GM12891 (cell line): ENCODE results near the gene SULT1C3.

Experiments
- DNase-seq: peaks from one replicate; pipeline ENCODE4 v3.0.0; 2011; ENCODE audit warnings: low spot score; ENCODE audit not compliant: insufficient read length
- FAIRE-seq: peaks from 2 replicates; lab custom pipeline; 2011; peaks lifted over from hg19 to GRCh38; lab: Jason Lieb, UNC
- PAX5 ChIP-seq: IDR thresholded peaks from 2 replicates; pipeline ENCODE4 v1.6.1; 2011; ENCODE audit warnings: low read length, moderate library complexity, mild to moderate bottlenecking; ENCODE audit not compliant: insufficient read depth, severe bottlenecking
- POLR2A ChIP-seq: IDR thresholded peaks from 2 replicates; pipeline ENCODE4 v1.6.1; 2011; ENCODE audit warnings: low read depth, low read length, control low read depth
- POLR2AphosphoS5 ChIP-seq: IDR thresholded peaks from 2 replicates; pipeline ENCODE4 v1.6.1; 2011; ENCODE audit warnings: low read depth, low read length, control low read depth
- POU2F2 ChIP-seq: IDR thresholded peaks from 2 replicates; pipeline ENCODE4 v1.6.1; 2011; ENCODE audit warnings: low read depth, mild to moderate bottlenecking, control low read depth, low read length, moderate library complexity
- SPI1 ChIP-seq: IDR thresholded peaks from 2 replicates; pipeline ENCODE4 v1.6.1; 2011; ENCODE audit warnings: low read depth, low read length, control low read depth
- TAF1 ChIP-seq: IDR thresholded peaks from 2 replicates; pipeline ENCODE4 v1.6.1; 2011; ENCODE audit warnings: low read depth, low read length, control low read depth

SULT1C3 gene

DNA sequence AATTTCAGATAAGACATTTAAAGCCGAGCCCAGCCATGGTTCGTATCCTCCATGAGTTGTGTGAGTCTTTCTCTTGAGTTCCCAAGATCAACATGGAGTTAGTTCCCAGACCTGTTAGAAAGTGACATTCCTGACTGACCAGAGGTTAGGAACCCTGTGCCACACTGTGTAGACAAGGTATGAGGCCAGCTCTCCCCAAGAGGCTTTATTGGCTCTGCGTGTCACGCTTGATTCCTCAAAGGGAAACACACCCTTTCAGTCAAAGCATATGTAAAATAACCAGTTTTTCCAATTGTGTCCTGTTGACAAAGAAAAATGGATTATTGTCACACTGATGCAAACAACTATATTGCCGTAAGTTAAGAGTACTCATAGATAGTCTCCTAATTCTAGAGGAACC is 1.2 kb downstream of the SULT1C3 start:
- TF ChIP-seq POLR2A = no peak
- no peak for TF ChIP-seq POU2F2
- no peak for TF ChIP-seq PAX5
- no peak for TF ChIP-seq TAF1
- no peak for TF ChIP-seq POLR2AphosphoS5
- TF ChIP-seq SPI1 = no peak
- FAIRE-seq = no peak
- no peak for DNase-seq

DNA sequence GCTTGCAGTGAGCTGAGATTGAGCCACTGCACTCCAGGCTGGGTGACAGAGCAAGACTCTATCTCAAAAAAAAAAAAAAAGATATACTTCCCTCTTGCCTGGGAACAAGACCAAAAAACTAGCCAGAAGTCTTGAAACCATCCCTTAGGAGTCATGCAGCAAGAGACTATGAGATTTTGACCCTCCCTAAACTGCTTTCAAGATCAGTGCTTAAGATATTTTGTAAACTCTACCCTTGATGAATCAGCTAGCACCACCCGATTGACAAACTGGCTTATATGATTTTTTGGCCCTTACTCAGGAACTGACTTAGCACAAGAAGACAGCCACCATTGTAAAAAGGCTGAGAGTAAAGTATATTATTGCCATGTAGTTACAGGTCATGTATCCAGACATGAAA is 3.8 kb downstream of the SULT1C3 start:
- no peak for DNase-seq
- TF ChIP-seq PAX5 (no peak), POLR2A (no peak), POU2F2 (no peak), POLR2AphosphoS5 (no peak), SPI1 (no peak), TAF1 (no peak)
- FAIRE-seq = no peak

DNA sequence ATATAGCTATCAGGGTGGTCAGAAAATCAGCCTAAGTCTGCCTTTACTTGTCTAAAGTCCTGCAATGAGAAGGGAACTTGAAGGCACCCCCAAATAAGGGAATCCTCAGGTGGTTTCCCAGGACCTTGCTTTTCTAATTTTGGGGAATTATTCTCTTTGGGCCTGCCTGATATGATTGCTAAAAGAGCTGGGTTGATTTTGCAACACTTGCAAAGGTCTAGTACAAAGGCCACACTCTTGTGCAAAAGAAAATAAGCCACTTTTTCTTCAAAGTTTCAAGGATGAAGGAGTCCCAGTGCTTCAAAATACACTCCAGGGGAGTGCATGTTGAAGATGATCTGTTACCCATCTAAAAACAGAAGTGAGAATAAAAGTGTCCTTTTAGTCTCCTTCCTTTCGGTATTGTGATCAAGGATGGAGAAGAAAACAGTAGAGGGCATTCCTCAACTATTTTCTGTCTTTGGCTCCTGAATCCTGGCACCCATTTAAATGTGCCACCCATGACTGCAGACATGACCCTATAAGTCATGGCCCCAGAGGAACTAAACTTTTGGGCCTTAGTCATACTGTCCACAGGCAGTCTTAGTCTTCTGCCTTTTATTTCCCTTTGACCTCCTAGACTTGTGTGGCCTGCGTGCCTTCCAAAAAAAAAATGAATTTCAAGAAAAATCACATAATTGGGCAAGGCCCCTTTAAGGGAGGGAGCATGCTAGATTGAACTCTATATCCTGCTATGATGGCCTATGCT is 5.1 kb downstream of the SULT1C3 start:
- DNase-seq = no peak
- FAIRE-seq = no peak
- TF ChIP-seq PAX5 = no peak
- TF ChIP-seq POLR2A = no peak
- no peak for TF ChIP-seq SPI1
- no peak for TF ChIP-seq POLR2AphosphoS5
- TF ChIP-seq POU2F2 = no peak
- TF ChIP-seq TAF1 = no peak

DNA sequence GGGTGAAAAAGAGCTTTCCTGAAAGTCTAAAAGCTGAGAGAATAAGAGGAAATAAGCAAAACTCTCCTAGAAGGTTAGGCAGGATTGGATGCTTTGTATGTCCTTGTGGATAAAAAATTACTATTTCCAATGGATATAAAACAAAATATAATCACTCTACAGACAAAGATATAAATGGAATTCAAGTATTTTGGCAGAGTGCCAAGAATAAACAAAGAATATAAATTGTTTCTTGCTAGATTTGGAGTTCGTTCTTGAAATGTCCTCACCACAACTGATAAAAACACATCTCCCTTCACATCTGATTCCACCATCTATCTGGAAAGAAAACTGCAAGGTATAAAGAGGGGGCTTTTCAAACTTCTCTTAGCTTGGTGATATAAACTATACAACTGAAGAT is 13.3 kb downstream of the SULT1C3 start:
- no peak for TF ChIP-seq POLR2A
- TF ChIP-seq POLR2AphosphoS5 = no peak
- TF ChIP-seq SPI1 = no peak
- no peak for TF ChIP-seq TAF1
- TF ChIP-seq POU2F2 = no peak
- TF ChIP-seq PAX5 = no peak
- FAIRE-seq = no peak

DNA sequence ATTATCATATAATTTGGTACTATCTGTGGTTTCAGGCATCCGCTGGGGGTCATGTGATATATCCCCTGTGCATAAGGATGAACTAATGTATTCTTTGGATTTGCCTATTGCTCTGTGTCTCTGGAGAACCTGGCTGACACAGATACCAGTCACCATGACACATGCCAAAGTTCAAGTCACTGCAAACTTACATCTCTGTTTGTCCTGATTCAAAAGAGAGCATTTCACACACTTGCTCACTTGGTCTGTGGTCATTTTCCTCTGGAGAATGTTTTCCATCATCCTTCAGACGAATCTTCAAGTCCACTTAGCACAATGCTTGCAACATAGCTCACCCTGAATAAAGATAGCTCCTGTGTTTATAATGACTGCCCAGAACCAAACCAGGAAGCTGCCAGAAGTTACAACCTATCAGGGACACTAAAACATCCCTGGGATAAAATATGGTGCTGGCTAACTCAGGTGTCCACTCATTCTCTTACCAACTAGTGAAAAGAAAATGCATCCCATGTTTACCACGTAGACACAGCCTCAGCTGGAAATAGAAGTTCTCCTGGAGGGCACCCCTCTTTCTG is 18.1 kb downstream of the SULT1C3 start:
- FAIRE-seq = no peak
- no peak for DNase-seq
- no peak for TF ChIP-seq POLR2A
- TF ChIP-seq SPI1 = no peak

More for the DNA sequence above, 13.3 kb downstream of the SULT1C3 start:
- DNase-seq = no peak

DNA sequence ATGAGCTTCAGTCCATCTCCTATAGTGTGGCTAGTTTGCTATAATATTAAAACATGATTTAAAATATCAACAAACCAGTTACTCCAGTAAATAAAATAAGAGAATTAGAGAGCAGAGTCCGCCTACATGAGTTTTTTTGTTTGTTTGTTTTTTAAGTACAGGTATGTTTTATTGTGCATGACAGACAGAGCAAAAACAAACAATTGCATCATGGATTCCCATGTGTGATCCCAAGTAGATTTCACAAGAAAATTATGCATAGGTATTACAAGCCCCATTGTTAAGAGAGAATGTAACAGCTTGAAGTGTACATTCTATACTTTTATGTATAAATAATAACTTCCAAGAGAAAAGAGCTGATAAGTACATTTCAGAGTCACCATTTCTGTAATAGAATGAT is 21.0 kb downstream of the SULT1C3 start:
- TF ChIP-seq POLR2A (no peak), TAF1 (no peak), PAX5 (no peak), POU2F2 (no peak), SPI1 (no peak), POLR2AphosphoS5 (no peak)
- DNase-seq (no peak), FAIRE-seq (no peak)

DNA sequence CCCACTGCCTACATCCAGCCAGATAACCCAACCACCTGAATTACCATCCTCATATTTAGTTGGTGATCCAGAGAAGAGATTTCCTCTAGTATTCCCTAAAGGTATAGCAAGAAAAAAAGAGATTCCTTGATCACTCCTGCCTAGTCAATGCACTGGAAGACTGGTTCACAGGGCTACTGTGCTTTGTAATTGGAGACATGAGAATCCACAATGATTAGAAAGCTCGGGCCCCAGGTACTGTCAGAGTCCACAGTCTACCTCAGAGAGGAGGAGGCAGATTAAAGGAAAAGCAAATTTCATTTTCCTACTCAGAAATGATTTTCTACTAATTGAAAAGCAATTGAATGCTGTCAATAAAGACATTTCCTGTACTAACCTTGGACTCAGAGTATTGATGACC is 22.3 kb downstream of the SULT1C3 start:
- TF ChIP-seq TAF1 (no peak), PAX5 (no peak), POLR2A (no peak), POLR2AphosphoS5 (no peak), POU2F2 (no peak), SPI1 (no peak)
- FAIRE-seq = no peak
- DNase-seq = no peak

DNA sequence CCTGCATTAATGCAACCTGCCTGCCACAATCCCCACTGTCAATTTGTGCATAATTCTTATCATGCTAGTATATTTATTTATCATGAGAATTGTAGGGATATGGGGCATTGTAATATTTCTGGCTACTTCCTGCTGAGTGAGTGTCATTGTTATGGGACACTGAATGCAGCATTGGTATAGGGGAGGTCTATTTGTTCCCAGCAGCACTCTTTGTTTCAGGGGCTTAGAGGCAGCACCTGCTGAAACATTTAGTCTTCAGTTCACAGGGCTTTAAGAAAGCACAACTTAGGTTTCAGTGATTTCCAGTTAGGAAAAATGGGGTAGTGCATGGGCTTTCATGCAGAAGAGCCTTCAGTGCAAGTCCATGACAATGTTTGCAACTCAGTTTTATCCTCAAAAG is 23.6 kb downstream of the SULT1C3 start:
- TF ChIP-seq POU2F2 (no peak), SPI1 (no peak), PAX5 (no peak), POLR2A (no peak), TAF1 (no peak), POLR2AphosphoS5 (no peak)
- FAIRE-seq (no peak), DNase-seq (no peak)

DNA sequence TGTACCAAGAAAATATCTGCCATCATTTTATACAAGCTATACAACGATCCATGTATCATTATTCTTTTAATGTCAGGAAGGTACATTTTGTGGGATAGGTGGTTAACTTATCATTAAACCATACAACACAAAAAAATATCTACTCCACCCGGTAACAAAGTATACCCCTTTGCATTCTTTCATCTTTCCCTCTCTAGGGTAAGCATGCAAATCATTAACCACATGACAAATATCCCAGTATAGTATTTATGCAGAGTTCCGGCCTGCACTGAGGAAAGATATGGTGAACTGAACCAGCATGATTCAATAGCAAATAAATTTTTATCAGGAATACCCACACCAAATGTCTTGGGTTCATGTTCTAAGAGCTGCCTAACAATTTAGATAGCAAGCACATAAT is 26.4 kb downstream of the SULT1C3 start:
- DNase-seq = no peak
- TF ChIP-seq TAF1 = no peak
- no peak for TF ChIP-seq POLR2A
- no peak for TF ChIP-seq POU2F2
- no peak for TF ChIP-seq SPI1
- FAIRE-seq = no peak
